Renal pelvis (tissue), 12 donors: ENCODE data around the gene PLD1. TPM values are rescaled to one million over a fixed set of nuclear protein-coding genes. Genes with fewer than 3 reads are reported as not detected.
"Not testable (repeated sequence)": the region's sequence is repeated elsewhere in the genome, so short reads cannot be mapped to it uniquely, and the experiment has no call there.

Source experiments
- DNase-seq: peaks from one replicate; pipeline ENCODE4 v3.0.0-alpha.2; 2013
- long read RNA-seq, 16 experiments: transcript quantifications; one replicate each; lab custom pipeline, GENCODE V29; 2026
- polyA plus RNA-seq, 3 donors: library from polyadenylated mRNA; unstranded; fragments of 120-200 nt; gene quantifications; one replicate each; pipeline ENCODE4 v1.2.1, GENCODE V29; 2013; ENCODE audit not compliant: insufficient read length in 3 of 3

Gene PLD1, protein sequence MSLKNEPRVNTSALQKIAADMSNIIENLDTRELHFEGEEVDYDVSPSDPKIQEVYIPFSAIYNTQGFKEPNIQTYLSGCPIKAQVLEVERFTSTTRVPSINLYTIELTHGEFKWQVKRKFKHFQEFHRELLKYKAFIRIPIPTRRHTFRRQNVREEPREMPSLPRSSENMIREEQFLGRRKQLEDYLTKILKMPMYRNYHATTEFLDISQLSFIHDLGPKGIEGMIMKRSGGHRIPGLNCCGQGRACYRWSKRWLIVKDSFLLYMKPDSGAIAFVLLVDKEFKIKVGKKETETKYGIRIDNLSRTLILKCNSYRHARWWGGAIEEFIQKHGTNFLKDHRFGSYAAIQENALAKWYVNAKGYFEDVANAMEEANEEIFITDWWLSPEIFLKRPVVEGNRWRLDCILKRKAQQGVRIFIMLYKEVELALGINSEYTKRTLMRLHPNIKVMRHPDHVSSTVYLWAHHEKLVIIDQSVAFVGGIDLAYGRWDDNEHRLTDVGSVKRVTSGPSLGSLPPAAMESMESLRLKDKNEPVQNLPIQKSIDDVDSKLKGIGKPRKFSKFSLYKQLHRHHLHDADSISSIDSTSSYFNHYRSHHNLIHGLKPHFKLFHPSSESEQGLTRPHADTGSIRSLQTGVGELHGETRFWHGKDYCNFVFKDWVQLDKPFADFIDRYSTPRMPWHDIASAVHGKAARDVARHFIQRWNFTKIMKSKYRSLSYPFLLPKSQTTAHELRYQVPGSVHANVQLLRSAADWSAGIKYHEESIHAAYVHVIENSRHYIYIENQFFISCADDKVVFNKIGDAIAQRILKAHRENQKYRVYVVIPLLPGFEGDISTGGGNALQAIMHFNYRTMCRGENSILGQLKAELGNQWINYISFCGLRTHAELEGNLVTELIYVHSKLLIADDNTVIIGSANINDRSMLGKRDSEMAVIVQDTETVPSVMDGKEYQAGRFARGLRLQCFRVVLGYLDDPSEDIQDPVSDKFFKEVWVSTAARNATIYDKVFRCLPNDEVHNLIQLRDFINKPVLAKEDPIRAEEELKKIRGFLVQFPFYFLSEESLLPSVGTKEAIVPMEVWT
- polyA plus RNA-seq = 10 to 100 TPM; 10.5 to 15.0 (median 11.0) TPM
- long read RNA-seq, donor 1 = 0 reads
- long read RNA-seq, donor 2 = 0 reads
- long read RNA-seq, donor 3 = 0 reads
- long read RNA-seq, donor 4 = 0 reads
- long read RNA-seq, donor 5 = 0 reads
- long read RNA-seq, donor 6, partial matches to known transcripts = 0 of 1 reads
- long read RNA-seq, donor 6, other reads (novel, unspliced or antisense) = 0 of 1 reads
- long read RNA-seq, donor 7, full-length matches to known transcripts = 1 of 1 reads
- long read RNA-seq, donor 7, partial matches to known transcripts = 0 of 1 reads
- long read RNA-seq, donor 7, other reads (novel, unspliced or antisense) = 0 of 1 reads
- long read RNA-seq, donor 8, full-length matches to known transcripts = 1 of 1 reads
- long read RNA-seq, donor 8, partial matches to known transcripts = 0 of 1 reads
- long read RNA-seq, donor 8, other reads (novel, unspliced or antisense) = 0 of 1 reads
- long read RNA-seq, donor 9 = 0 reads
- long read RNA-seq, donor 10 = 0 reads
- long read RNA-seq, donor 11 = 0 reads
- long read RNA-seq, donor 12, full-length matches to known transcripts = 2 of 2 reads
- long read RNA-seq, donor 12, partial matches to known transcripts = 0 of 2 reads
- long read RNA-seq, donor 12, other reads (novel, unspliced or antisense) = 0 of 2 reads
- long read RNA-seq, donor 13 = 0 reads
- long read RNA-seq, donor 14 = 0 reads
- long read RNA-seq, donor 15, full-length matches to known transcripts = 3 of 21 reads
- long read RNA-seq, donor 15, partial matches to known transcripts = 18 of 21 reads
- long read RNA-seq, donor 15, other reads (novel, unspliced or antisense) = 0 of 21 reads
- long read RNA-seq, donor 16 = 0 reads

DNA sequence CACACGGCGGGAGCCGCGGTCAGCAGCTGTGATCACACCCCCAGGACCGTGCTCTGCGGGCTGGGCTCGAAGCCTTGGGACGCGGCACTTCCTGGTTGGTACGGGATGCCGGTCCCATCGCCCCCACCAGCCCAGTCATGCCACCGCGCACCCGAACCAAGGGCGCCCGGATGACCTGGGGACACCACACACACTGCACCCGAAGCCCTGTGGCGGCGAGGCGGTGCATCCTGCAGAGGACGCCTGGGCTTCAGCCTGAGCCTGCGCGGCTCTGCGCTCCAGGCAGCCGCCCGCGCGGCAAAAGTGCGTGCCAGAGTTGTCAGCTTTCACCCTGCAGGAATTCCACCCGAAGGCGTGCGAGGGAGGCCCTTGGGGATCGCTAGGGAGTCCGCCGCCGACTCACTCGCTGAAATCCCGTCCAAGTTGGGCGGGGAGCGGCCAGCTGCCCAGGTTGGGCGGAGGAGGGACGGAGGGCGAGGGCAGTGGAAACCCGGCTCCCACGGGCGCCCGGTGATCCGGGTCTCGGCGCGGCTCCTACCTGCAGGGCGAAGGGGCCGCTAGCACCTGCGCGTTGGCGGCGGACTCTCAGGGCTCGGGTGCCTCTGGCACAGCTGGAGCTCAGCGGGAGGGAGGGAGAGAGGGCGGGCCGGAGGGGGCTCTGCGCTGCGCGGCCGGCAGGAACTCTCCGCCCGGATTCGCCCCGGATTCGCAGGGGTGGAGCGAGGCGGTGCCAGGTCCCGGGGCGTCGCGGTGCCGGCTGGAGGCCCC lies at the start of gene PLD1:
PLD1 (minus strand) TSS at position 623 of the 768 bp plus-strand sequence. CDS start 72,432 bp downstream, outside the sequence.
- peak; percentile 74 for DNase-seq

DNA sequence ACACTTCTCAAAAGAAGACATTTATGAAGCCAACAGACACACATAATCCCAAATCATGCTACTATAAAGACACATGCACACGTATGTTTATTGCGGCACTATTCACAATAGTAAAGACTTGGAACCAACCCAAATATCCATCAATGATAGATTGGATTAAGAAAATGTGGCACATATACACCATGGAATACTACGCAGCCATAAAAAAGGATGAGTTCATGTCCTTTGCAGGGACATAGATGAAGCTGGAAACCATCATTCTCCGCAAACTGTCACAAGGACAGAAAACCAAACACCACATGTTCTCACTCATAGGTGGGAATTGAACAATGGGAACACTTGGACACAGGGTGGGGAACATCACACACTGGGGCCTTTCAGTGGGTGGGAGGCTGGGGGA lies 48.5 kb upstream of the PLD1 start:
- not testable (repeated sequence) for DNase-seq

DNA sequence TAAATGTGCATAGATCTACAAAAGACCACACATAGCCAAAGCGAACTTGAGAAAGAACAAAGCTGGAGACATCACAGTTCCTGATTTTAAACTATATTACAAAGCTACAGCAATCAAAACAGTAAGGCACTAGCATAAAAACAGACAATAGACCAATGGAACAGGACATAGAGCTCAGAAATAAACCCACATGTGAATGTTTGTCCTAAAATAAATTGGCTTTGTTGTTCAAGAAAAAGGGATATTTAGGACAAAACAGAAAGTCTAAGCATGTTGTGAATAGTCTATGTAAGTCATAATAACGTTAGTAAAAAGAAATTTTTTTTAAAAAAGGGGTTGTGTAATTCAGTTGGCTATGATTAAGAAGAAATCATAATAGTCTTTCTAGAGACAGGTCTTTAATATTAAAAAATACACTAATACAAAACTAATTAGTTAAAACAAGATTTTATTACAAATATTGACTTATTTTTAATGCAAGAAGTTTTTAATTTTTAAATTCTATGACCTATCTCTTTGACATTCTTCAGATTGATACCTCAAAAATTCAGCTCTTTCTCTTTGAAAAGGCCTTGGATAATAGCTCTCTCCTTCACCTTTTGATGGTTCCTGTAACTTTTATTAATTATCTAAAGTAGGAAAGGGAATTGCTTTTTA lies 44.5 kb upstream of the PLD1 start:
- DNase-seq = no peak

DNA sequence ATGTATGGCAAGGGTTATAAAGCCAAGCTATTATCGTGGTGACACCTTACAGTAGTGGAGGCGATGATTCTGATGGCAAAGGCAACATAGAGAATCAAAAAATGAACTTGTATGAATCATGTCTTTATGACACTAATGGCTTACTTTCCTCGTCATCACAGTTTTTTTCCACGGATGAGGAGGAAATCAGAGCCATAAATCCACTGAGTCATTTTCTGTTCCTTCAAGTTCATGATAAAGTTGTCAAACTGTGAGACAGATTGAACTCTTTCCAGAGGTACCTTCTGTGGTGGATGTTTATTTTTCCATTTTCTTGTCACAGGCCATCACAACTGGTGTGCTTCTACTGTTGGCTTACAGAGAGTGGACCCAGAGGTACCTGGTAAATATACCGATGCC lies 41.4 kb upstream of the PLD1 start:
- no peak for DNase-seq

DNA sequence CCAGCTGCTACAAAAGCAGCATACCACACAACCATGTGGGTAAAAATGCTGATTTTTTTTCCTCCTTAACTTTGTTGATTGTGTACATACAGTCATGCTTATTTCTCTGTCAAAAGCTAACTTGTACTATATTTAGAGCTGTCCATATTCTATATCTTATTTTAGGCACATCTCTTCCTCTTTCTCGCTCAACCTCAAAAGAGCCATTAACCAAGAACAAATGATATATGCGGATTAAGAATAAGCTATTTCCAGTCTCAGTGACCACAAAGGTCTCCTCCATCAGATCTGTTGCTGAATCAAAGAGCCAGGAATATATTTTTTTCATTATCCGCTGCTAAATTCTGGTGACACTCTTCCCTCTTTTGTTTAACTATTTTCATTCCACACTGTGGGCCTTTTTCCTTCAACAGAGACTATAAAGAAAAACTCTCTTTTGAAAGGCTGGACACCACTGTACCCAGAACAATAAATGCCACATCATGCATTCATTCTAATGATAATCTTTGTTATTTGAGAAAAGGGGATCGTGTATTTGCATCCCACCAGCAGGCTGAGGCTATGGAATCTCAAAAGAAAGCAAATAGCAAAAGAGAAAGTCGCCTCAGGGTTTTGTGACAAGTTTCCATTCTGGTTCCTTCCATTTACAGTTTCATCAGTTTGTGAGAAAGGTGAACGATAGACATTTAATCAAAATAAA lies 40.8 kb upstream of the PLD1 start:
- no peak for DNase-seq

DNA sequence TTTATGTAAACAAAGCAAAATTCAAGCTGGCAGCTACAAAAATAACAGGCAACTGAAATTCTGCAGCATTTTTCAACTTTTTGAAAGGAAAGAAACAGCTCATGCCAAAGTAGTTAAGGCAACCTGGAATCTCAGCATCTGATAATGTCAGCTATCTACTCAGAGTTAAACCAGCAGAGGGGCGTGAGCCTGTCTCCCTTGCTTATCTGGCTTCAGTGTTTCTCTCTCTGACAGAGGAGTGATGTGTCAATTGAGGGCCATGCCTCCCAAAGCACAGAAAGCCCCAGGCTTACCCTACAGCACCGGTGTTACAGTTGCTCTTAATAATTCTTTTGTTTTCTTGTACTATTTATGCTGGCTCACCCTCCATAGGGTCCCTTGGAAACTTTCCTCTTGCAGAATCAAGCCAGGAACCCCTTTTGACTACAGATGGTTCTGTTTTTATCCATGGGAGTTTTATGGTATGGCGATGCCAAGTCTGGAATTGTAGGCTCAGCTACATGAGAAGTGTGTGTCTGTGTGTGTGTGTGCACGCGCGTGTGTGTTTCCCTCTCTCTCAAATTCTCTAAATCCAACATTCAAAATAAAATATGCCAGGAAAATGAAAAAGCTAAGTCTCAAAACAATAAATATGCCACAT lies 40.2 kb upstream of the PLD1 start:
- no peak for DNase-seq

DNA sequence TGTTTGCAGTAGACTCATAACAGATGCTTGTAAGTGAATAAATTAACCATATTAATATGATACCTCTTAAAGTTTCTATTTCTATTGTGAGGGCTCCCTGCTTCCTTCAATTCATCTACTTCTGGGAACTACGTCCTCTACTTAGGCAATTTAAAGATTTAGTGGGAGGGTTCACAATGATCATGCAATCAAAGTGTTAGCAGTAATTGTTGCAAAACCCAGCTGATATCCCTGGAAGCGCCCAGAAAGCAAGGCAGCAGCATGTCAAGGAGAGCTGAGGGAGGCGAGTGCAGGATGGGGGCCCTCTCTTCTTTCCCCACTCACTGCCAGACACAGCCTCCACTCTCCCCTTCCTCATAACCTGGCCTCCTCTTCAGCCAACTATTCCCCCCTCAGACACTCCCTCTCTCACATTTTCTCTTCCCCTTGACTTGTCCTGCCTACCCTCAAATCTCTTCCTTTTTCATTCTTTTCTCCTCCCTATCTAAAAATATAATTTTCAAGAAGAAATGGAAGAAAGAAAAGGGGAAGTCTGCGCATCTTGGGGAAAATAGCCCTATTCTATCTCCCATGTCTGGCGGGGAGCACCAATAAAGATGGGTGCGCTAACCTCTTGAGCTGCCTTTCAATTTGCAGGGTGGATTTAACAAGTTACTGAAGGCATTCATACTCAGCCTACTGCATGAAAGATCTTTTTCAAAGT lies 39.5 kb upstream of the PLD1 start:
- DNase-seq = no peak

DNA sequence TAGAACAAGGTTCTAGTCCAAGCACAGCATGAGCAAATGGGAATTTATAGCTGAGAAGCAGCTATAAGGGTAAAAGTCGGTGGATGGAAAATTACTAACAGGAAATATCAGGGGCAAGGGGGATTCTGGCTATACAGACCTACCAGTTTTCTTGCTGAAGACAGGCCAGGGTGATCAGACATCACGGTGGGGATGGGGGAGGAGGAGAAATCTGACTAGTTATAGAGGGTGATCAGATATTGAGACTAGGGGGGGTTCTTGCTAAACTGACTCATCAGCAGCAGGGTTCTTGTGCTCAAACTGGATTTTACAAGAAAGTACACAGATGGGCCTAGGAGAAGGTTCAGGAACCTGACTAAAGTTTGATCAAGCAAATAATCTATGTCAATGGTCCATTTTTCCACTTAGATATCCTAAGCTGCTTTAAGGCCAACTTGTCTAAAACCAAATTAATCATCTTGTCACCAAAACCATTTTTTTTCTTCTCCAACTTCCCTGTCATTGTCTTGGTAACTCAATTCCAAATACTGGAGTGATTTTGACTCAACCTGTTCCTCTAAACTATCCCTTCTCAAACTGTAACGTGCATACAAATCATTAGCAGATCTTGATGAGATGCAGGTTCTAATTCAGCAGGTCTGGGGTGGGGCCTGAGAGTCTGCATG lies 37.4 kb upstream of the PLD1 start:
- DNase-seq = no peak

DNA sequence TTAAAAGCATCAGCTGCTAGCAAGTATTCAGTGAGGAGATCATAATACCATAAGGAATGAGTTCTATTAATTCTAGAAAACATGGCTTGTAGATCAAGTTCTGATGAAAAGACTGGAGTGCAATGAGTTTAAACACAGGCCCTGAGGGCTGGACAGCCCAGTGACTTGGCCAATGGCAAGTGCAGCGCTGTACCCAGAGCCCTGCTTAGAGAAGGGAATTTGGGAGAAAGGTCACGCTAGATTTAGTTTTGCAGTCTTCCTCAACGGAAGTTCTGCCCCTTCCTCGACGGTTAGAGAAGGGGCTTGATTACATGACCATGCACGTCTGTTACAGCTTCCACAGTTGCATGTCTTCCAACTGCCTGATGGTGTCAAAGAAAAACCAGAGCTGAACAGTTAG lies 36.9 kb upstream of the PLD1 start:
- DNase-seq = no peak

DNA sequence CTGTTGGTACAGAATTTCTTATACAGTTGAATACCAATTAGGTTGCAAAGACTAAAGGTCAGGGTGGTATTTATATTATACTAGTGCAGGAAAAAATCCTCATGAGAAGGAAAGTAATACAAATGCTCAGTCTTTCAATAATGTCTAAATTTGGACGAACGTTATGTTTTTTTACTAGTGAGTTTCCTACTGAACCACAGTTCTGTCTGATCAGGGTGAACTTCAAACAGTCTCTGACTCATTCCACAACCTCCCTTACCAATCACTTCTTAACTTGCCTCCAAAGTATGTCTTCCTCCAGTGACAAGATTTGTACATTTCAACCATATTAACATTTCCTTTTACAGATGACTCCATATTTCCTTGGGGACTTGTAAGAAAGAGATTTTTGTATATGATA lies 36.3 kb upstream of the PLD1 start:
- no peak for DNase-seq

DNA sequence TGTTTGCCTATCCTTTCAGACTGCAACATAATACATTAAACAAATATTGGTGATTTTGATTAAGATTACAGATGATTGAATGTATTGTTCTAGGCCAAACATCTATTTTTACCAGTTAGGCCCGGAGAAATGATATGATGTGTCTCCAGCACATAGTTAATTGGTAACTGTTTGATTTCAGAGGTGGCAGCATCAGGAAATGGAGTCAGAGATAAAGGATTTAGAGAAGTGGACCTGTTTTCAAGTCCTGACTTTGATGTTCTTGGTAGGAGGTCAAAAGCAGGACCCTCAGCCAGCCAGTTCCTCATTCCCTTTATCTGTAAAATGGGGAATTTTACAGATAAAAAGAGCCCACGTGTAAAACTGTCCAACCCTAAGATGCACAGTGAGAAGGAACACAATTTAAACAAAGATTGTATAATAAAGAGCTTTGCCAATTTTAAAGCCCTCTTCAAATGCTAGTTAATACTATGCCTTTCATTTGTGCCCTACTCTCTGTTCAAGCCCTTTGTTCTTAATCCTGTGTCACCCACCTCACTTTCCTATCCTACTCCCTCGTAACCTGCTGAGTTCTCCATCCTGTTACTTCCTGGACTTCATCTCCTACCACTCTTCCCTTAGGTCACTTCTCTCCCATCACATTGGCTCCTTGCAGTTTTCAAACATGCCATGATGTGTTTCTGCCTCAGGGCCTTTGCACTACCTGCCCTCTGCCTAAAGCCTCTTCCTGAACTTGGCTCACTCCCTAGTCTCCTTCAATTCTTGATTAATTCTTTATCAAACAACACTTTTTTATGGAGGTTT lies 35.4 kb upstream of the PLD1 start:
- DNase-seq = no peak

DNA sequence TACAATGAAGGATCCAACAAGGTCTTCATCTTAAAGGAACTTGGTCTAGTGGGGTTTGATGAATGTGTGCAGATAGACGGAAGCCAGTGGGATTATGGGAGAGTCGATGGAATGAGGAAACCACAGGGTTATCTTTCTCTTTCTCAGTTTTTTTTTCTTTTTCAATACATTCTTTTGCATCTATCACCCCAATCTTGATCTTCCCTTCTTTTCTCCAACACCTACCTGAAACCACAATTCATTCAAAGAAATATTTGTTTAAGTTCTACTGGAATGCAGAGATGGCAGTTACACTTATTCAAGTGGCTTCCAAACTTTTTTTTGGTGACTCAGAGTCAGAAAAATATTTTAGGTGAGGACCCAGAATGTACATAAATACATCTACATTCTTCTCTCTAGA lies 34.6 kb upstream of the PLD1 start:
- no peak for DNase-seq

DNA sequence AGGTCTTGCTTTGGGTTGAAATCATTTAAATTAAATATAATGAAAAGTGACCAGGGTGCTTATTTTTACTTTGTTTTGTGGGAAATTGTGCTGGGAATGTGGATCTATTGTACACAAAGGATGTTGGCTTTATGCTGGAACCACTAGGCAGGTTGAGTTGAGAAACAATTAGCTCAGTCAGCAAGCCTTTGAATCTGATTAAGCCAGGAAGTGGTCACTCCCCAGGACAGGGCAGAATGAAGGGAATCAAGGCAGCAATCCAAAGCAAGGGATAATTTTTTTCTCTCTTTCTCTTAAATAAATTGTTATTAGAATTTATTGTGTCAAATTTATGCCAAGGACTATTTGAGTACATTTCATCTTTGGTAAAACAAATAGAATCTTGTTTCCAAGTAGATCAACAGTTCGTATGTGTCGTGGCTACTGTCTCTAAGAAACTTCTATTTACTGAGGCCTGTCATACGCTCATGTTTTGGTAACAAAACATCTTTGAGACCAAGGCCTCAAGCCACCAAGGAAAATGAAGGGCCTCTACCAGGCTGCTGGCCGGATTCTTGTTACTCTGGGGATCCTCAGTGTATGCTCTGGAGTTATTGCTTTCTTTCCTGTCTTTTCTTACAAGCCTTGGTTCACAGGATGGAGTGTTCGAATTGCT lies 32.7 kb upstream of the PLD1 start, which contains the start of gene TMEM212:
TMEM212 (plus strand) TSS at position 486 of the 655 bp plus-strand sequence; CDS start at position 521, 35 bp downstream.
- no peak for DNase-seq

DNA sequence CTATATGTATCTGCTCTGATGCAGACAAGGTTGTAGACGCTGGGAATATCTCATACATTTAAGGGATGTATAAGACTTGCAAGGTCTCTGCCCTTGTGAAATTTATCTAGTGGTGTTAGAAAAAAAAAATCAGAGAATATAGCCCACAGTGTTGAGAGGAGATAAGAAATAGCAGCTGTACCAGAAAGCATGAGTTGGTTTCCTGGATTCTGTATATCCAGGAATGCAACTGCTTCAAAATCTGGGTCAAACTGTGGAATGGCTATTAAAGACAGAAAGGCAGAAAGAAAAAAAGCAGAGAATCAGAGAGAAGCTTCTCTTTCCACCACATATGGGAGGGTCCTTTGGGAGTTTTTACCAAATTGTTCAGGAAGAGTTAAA lies 31.3 kb upstream of the PLD1 start:
- no peak for DNase-seq
